Progenitor cell of endocrine pancreas (in vitro differentiated cells): ENCODE data around the gene NRXN3. TPM values are rescaled to one million over a fixed set of nuclear protein-coding genes. Genes with fewer than 3 reads are reported as not detected.

ENCODE experiments used
- DNase-seq: peaks from one replicate; pipeline ENCODE4 v3.0.0; 2021; ENCODE audit warnings: low spot score; ENCODE audit not compliant: unreplicated experiment
- H3K27ac Mint-ChIP-seq: 2 replicates; pipeline ENCODE4 v1.8.0; 2021; ENCODE audit warnings: mild to moderate bottlenecking, moderate library complexity, mixed read lengths
- H3K27me3 Mint-ChIP-seq: 2 replicates; pipeline ENCODE4 v1.8.0; 2021; ENCODE audit warnings: mixed read lengths
- H3K36me3 Mint-ChIP-seq: 2 replicates; pipeline ENCODE4 v1.8.0; 2022; ENCODE audit warnings: mixed read lengths; ENCODE audit not compliant: insufficient read depth
- H3K4me1 Mint-ChIP-seq: 2 replicates; pipeline ENCODE4 v1.8.0; 2021; ENCODE audit warnings: low read depth, mixed read lengths
- H3K4me3 Mint-ChIP-seq: 2 replicates; pipeline ENCODE4 v1.8.0; 2021; ENCODE audit warnings: low read depth, mild to moderate bottlenecking, moderate library complexity, mixed read lengths
- H3K9me3 Mint-ChIP-seq: 2 replicates; pipeline ENCODE4 v1.8.0; 2021; ENCODE audit warnings: low read depth, mixed read lengths
- total RNA-seq: library from RNA; stranded (reverse); gene quantifications from 2 replicates; pipeline ENCODE4 v1.2.1, GENCODE V29; 2021
- TF ChIP-seq, protein P1 (sequence below): fragments of 200-600 bp; sonication (generic); IDR thresholded peaks from one replicate; pipeline ENCODE4 v1.5.0; 2021; ENCODE audit warnings: antibody characterized with exemption, mild to moderate bottlenecking; ENCODE audit not compliant: unreplicated experiment

The NRXN3 gene
- total RNA-seq, 1 donor from 2014 or later: 22.1 TPM

DNA sequence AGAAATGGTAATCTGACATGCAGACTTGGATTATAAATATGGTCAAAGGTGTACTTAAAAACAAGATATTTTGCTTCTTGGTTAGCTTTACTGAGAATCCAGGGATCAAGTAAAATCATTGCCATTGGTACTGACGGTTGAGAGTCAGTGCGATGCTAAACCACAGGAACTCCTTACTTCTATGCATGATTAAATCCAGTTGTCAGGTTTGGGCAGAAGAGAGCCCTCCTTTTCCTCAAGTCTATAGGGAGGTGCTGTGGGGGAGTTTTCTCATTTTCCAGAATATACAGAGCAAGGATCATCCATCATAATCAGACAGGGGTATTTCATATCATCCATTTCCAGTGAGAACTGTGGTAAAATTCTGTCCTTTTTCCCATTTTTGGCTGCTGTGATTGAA is 839.1 kb downstream of the NRXN3 start:
- Mint-ChIP-seq H3K4me1 (no peaks in the 10 kb centered on the region), H3K9me3 (no peaks in the 10 kb centered on the region), H3K36me3 (no peaks in the 10 kb centered on the region), H3K27me3 (peaks cover 12% of the 10 kb centered on the region), H3K27ac (no peak overlapping the region), H3K4me3 (no peak overlapping the region)
- TF ChIP-seq, protein P1, sequence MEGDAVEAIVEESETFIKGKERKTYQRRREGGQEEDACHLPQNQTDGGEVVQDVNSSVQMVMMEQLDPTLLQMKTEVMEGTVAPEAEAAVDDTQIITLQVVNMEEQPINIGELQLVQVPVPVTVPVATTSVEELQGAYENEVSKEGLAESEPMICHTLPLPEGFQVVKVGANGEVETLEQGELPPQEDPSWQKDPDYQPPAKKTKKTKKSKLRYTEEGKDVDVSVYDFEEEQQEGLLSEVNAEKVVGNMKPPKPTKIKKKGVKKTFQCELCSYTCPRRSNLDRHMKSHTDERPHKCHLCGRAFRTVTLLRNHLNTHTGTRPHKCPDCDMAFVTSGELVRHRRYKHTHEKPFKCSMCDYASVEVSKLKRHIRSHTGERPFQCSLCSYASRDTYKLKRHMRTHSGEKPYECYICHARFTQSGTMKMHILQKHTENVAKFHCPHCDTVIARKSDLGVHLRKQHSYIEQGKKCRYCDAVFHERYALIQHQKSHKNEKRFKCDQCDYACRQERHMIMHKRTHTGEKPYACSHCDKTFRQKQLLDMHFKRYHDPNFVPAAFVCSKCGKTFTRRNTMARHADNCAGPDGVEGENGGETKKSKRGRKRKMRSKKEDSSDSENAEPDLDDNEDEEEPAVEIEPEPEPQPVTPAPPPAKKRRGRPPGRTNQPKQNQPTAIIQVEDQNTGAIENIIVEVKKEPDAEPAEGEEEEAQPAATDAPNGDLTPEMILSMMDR: no peak
- no peak for DNase-seq

DNA sequence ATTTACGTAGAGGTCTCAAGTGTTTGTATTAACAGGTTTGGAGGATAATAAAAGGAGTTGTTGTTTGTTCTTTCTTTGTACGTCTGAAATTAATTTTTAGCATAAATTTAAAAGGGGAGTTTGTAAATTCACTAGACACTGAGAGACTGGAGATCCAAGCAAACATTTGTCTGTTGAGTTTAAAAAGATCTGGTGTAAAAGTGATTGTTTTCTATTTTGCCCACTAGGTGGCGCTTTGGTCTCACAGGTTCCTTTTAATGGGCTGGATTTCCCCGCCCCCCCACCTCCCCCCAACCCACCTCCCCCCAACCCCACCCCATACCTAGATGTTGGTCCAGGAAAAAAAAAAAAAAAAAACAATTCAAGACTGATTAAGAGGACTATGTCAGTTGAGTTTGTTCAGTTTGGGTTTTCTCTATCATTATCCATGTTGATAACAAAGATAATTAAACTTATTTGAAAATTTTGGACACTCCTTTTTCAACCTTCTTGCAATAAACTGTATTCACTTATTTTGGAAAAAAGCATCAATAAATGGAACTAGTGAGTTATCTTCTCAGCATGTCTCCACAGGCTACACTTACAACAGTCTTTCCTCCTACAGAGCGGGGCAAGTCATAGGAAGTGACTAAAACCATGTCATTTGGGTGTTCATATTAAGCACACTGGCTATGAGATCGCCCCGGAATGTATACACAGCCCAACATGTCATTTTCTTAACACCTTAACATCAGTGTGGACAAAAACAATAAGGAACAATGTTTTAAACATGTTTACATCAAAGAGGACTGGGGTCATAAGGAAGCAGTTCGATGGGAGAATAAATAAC is 841.1 kb downstream of the NRXN3 start:
- no peak for DNase-seq
- Mint-ChIP-seq H3K9me3 (peaks cover 4% of the 10 kb centered on the region), H3K27me3 (peaks cover 10% of the 10 kb centered on the region), H3K27ac (no peak overlapping the region), H3K4me1 (no peaks in the 10 kb centered on the region), H3K36me3 (no peaks in the 10 kb centered on the region), H3K4me3 (no peak overlapping the region)
- TF ChIP-seq, protein P1: peak; percentile 70

DNA sequence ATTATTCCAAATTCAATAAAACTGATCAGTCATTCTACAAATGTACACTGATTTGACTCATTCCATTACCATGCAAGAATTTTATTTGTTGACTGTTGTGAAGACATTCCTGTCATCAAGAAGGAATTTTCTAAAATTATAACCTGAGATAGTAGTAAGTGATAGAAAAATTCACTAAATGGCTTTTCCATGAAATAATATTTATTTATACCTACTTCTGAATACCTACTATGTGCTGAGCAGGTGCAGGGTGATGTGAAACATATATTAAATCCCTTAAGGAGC is 841.7 kb downstream of the NRXN3 start:
- no peak for DNase-seq
- peaks cover 4% of the 10 kb centered on the region for H3K9me3 Mint-ChIP-seq
- H3K4me1 Mint-ChIP-seq: no peaks in the 10 kb centered on the region
- no peak overlapping the region for H3K27ac Mint-ChIP-seq
- peaks cover 10% of the 10 kb centered on the region for H3K27me3 Mint-ChIP-seq
- no peaks in the 10 kb centered on the region for H3K36me3 Mint-ChIP-seq
- no peak overlapping the region for H3K4me3 Mint-ChIP-seq
- TF ChIP-seq, protein P1: no peak

DNA sequence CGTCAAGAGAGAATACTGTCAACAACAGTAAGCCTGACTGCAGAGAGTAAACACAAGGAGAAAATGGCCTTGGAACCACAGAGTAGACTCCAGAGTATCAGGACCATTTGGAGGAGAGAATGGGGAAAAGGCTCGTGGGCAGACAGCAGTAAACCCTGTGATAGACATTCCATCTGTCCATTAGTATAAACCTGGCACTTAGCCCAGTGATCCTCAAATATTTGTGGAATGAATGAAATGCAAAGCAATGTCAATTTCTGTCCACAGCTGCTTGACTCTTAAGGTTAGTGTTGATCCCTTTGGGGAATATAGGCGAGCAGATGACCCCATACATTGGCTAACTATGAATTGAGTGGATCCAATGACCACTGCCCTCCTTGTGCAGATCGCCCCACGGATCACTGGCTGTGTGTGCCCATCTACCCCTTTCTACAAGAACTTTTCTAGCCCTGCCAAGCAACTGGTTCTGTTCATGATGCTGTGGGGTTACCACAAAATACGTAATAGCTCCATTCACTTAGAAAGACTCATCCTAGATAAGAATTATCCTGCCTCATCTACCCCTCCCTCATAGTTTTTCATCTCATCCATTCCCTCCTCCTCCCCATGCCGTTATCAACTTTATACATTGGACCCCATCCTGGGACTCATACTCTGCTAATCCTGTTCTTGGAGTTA is 846.8 kb downstream of the NRXN3 start:
- Mint-ChIP-seq H3K36me3 (no peaks in the 10 kb centered on the region), H3K9me3 (peaks cover 4% of the 10 kb centered on the region), H3K27ac (no peak overlapping the region), H3K4me3 (no peak overlapping the region), H3K27me3 (no peaks in the 10 kb centered on the region), H3K4me1 (no peaks in the 10 kb centered on the region)
- DNase-seq: no peak
- TF ChIP-seq, protein P1: no peak

DNA sequence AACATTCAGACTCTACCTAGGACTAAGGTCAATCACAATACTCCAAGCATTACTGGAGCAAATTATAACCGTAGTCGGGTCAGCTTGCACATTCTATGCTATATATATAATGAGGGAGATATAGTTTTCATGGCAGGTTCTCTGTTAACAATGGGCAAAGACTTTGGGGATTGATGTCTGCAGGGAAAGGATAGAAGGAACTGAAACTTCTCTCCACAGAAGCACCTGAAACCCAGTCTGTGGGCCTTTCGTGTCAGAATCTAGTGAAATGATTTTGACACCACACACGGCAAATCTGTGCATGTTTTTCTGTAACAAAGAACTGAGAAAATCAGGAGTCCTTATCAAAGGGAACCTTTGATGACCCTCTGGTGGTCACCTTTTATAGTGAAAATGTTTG is 847.4 kb downstream of the NRXN3 start:
- Mint-ChIP-seq H3K4me3 (no peak overlapping the region), H3K9me3 (peaks cover 4% of the 10 kb centered on the region), H3K36me3 (no peaks in the 10 kb centered on the region), H3K4me1 (no peaks in the 10 kb centered on the region), H3K27me3 (no peaks in the 10 kb centered on the region), H3K27ac (no peak overlapping the region)
- no peak for DNase-seq
- TF ChIP-seq, protein P1: no peak
